HG03159 (cell line): Measurements from ENCODE around the gene PALLD.
A peak's percentile ranks its signal among the peaks of the same experiment; 100 is the strongest.
"Not testable (repeated sequence)": the region's sequence is repeated elsewhere in the genome, so short reads cannot be mapped to it uniquely, and the experiment has no call there.

Experiments
- ATAC-seq: cut with Tn5 transposase; IDR thresholded peaks from one replicate; pipeline ENCODE4 v1.9.1; 2021; ENCODE audit warnings: mild to moderate bottlenecking, moderate library complexity; ENCODE audit not compliant: unreplicated experiment

The PALLD gene

DNA sequence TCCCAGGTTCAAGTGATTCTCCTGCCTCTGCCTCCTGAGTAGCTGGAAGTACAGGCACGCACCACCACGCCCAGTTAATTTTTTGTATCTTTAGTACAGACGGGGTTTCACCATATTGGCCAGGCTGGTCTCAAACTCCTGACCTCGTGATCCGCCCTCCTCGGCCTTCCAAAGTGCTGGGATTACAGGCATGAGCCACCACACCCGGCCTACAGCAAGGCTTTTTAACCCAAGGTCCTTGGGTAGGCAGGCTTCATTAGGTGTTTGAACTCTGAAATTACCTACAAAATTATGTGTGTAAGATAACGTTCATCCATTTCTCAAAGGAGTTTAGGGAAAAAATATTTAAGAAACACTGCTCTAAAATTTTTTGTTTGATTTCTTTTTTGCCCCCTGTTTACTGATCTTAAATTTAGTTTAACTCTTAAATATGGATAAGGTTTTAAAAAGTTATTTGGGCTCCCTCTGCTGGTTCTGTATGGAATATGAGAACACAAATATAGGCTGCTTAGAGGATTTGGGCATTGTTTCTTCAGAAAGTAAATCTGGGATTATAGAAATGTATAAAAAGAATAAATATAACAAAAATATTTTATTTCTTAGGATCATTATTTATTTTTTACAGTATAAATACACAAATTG is 420.4 kb downstream of the PALLD start:
- no peak for ATAC-seq

DNA sequence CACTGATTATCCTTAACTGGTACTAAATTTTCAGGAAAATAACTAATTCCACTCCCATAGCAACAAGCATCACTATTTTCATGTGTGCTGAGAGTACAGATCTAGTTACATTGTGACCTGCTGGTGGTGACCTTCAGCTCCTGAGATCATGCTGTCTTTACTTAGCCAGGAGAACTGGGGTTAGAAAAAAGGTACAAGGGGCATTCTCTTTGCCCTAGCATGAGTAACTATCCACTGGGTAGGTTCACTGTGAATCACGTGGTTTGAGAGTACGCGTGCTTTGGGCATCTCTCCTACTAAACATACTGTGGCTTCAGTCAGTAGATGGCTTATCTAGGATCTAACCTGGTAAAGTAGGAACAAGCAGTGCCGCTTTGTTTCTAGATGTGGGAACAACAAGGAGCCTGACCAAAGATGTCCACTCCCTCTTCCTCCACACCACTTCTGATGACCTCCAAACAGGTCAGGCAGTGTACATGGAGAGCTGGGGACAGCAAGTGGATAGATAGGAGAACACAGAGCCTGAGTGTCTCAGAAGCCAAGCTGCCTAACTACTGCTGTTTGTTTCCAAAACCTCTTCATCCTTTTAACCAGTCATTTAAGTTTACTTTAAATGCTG is 423.0 kb downstream of the PALLD start:
- no peak for ATAC-seq

DNA sequence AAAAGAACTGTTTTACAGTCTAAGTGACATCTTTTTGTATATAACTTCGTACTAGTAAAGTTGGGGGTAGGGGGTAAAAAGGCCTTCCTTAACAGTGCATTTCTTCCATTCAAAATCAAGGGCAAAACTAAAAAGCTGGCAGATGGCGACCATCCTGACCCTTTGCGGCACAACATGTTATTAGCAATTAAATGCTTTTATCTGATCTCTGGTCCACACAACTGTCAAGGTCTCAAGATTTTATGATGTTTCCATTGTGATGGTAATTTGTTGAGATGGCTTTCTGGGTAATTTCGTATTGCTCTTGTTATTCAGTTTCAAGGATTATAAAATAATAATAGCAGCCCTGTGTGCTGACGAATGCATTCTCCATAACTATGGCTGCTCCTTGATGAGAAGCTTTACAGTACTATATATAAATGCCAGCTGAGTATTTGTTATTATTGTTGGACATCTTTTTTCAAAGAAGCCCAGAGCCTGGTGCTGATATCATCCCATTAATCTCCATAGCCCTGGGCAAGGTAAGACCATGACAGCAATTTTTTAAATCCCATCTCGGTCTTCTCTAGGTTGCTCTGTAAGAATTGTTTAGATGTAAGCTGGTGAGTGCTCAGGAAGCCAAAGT is 423.7 kb downstream of the PALLD start:
- no peak for ATAC-seq

DNA sequence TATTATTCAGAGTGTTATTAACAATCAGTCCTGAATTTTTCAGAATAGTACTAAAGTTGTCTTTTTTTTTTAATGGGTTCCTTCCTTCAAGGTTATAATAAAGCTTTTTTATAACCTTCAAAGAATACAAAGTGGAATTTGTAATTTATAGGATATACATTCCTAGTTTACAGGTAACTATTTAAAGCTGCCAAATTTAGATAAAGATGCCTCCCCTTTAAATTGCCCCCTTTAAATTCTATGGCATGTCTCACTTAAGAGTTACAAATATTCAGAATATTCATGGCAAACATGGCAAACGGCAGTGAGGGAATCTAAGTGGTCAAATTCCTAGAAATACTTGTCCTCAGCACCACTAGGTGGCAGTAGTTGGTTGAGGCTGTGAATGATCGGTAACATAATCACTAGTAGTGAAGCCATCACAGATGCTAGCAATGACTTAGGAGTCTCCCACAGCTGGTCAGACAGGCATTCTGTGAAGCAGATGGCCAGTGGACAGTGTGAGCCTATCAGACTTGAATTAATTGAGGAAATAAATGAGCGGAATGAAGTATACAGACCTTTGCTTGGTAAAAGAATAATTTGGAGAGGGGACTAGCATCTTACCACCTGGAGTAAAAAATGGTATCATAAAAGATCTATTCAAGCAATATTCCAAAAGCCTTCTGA is 426.8 kb downstream of the PALLD start:
- peak; percentile 62 for ATAC-seq

DNA sequence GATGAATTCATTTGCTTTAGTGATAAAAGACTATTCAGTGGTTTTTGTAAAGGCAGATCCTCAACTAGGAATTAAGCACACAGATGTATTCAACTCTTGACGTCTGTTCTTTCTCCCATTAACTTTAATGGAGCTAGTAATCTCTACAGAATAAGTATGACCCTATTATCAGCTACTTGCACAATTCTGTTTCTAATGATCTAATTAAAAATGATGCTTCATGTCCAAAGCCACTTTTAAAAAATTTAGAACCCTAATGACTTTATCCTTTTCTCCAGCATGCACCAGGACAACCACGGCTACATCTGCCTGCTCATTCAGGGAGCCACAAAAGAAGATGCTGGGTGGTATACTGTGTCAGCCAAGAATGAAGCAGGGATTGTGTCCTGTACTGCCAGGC is 427.8 kb downstream of the PALLD start:
- no peak for ATAC-seq

DNA sequence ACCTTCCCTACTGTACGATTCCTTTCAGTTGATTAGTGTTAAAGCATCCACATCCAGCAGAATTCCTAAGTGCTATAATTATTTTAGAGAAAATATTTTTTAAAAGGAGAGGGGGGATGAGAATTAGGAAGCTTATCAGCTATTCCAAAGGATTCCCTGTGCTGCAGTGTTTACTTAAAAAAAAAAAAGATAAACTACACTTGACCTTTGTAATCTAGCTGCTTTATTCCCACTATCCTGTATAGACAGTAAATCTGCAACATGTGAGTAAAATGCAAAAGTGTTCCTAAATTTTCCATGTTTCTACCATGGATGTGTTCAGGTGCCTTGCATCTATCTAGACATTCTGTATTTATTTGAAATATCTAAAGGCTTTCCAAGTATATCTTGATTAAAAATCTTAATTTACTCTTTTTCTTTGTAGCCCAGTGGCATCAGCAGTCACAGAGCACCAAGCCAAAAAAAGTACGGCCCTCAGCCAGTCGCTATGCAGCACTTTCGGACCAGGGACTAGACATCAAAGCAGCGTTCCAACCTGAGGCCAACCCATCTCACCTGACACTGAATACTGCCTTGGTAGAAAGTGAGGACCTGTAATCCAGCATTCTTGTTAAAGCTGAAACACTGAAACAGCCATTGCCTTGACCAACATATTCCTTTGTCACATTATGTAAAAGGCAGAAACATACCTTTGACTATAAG is 429.1 kb downstream of the PALLD start:
- no peak for ATAC-seq

DNA sequence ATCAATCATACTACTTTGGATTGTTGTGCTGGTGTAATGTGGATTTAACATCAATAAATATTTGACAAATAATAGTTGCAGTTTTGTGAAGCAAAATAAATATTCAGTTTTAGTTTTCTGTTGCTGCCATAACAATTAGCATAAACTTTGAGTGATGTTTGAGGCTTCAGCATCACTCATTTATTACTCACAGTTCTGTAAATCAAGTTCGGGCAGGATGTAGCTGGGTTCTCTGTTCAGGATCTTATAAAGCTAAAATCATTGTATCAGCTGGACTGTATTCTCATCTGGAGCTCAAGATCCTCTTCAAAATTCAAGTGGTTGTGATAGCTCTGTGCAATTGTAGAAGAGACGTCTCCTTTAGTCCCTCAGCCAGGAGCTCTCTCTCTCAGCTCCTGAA is 431.5 kb downstream of the PALLD start:
- no peak for ATAC-seq

DNA sequence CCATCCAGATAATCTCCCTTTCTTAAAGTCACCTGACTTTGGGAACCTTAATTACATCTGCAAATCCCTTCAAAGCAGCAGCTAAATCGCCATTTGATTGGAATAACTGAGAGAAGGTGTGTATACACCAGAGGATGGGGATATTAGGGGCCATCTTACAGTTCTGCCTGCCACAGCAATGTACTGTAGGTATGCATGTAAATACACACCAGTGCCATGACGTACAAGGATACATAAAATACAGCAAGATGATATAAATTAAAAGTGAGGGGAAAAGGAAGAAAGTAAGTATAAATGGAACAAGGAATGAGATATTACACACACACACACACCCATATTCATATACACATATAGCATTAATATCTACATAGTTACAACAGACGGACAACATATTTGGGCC is 432.0 kb downstream of the PALLD start:
- no peak for ATAC-seq

DNA sequence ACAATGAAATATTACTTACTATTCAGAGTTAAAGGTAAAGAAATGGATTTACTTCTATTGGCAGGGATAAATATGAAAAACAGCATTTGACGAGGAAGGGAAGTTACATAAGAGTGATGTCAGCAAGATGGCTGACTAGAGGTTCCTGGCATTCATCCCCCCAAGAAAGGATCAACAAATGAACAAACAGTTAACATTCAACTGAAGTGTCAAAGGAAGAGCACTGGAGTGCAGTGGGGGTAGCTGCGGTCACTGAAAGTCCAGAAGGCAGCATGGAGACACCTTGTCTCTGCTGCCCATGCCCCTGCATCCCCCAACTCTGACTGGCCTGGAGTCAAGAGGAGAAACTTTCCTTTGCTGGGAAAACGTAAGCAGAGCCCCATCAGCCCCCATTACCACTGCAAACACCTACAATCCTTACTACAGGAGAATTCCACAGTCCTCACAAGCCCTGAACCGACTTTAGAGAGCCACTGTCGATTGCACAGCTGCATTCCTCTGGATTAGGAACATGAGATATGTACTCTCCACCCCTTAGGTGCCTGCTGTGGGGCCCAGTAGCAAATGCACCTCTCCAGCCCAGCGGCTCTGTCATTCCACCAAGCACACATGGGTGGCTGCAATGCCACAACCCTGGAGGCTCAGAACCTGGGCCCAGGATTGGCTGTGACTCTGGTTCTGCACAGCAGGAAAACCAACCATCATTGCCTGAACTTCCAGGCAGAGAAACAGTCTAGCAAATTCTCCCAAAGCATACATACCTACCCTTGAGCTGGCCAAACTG is 433.8 kb downstream of the PALLD start:
- no peak for ATAC-seq

DNA sequence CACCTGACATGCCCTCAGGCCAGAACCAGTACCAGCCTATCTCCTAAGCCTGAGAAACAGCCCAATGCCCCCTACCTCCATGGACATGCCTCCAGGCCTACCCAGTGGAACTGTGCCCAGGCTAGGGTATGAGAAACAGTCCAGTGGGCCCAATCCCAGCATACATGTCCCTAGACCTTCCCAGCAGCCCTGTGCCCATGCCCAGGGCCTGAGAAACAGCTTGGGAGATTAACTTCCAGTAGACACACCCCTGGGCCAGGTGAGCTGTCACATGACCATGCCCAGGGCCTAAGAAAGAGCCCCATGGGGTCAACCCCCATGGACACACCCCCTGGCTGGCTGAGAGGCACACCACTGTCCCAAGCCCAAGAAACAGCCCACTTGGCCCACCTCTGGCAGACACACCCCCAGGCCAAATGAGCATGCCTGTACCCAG is 434.4 kb downstream of the PALLD start:
- ATAC-seq = no peak

DNA sequence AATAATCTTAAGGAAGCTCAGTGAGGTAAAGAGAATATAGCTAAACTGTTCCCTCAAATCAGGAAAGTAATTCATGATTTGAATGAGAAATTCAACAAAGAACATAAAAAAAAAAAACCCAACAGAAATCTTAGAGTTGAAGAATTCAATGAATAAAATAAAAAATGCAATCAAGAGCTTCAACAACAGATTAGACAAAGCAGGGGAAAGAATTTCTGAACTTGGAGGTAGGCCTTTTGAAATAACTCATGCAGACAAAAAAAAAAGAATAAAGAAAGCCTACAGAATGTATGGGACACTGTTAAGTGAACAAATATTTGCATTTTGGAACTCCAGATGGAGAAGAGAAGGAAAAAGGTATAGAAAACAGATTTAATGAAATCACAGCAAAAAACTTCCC is 435.3 kb downstream of the PALLD start:
- no peak for ATAC-seq

DNA sequence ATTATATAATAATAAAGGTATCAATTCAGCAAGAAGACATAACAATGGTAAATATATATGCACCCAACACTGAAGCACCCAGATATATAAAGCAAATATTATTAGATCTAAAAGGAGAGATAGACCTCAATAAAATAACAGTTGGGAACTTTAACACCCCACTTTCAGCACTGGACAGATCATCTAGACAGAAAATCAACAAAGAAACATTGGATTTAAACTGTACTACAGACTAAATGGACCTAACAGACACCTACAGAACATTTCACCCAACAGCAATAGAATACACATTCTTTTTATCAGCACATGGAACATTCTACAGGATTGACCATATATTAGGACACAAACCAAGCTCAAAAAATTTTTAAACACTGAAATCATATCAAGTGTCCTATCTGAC is 436.6 kb downstream of the PALLD start:
- ATAC-seq = no peak

DNA sequence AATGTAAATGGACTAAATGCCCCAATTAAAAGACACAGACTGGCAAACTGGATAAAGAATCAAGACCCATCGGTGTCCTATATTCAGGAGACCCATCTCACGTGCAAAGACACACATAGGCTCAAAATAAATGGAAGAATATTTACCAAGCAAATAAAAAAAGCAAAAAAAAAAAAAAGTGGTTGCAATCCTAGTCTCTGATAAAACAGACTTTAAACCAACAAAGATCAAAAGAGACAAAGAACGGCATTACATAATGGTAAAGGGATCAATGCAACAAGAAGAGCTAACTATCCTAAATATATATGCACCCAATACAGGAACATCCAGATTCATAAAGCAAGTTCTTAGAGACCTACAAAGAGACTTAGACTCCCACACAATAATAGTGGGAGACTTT is 440.6 kb downstream of the PALLD start:
- not testable (repeated sequence) for ATAC-seq

DNA sequence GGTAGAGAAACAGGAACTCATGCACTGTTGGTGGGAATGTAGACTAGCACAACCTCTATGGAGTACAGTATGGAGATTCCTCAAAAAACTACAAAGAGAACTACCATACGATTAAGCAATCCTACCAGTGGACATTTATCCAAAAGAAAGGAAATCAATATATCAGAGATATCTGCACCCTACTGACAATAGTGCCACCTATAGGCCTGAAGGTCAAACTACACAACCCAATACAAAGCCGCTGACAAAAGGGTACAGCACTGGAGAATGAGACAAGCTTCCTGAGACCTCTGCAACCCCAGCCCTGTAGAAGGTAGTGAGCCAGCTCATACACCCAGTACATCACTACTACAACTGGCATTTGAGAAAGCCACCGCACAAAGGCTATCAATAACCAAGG is 446.1 kb downstream of the PALLD start:
- ATAC-seq = no peak

DNA sequence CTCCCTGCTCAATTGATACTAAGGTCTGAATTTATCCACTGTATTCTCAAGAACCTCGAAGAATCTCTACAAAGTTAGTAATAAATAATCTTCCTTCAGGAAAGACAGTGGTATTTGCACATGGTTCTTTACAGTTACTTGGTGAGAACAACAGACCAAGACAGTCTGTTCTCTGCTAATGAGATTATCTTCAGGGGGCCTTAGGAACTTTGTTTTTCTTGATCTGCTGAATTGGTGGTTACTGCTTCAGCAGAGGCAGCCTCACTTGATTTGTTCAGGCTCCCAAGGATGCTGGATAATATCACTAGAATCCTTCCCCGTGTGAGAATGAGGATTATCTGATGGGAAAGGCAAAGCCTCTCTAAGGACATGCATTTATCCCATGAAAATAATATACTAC is 448.4 kb downstream of the PALLD start:
- no peak for ATAC-seq

DNA sequence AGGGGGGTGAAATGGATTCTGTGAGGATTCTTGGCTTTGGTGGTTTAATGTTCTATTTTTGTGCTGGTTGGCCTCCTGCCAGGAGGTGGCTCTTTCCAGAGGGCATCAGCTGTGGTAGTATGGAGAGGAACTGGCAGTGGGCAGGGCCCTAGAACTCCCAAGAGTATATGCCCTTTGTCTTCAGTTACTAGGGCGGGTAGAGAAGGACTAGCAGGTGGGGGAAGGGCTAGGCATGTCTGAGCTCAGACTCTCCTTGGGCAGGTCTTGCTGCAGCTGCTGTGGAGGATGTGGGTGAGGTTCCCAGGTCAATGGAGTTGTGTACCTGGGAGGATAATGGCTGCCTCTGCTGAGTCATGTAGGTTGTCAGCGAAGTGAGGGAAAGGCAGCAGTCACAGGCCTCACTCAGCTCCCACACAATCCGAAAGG is 456.0 kb downstream of the PALLD start:
- ATAC-seq = not testable (repeated sequence)

DNA sequence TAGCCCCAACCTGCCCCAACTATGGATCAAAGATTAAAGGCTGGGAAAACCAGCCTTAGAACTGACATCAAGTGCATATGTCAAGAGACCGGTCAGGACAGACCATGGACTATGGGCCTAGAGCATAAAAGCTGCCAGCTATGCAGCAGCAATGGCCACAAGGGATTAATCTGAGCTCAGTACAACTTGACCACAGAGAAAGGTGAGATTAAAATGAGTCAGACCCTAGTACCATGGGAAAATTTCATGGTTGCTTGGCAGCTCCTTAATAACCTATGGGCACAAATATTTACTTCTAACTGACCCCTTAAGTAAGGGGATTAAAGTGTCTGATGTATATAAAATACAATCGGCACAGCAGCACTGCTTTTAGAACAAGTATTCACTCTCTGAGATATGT is 458.8 kb downstream of the PALLD start:
- no peak for ATAC-seq

DNA sequence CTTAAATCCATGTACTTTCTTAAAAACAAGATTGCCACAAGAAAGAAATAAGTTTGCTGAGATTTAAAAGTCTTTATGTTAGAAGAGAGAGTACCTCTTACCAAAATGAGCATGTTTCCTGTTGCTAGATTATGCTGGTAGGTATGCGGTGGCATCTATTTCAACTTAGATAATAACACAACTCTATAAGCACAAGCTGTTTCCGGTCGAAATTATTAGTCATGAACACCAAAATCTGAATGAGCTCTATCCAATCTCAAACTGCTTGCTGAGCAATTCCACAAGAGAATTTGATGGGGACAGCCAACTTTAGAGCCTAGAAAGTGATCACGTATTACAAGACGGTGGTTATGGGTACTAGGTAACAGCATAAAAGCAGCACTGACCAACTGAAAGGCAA is 463.9 kb downstream of the PALLD start:
- no peak for ATAC-seq

DNA sequence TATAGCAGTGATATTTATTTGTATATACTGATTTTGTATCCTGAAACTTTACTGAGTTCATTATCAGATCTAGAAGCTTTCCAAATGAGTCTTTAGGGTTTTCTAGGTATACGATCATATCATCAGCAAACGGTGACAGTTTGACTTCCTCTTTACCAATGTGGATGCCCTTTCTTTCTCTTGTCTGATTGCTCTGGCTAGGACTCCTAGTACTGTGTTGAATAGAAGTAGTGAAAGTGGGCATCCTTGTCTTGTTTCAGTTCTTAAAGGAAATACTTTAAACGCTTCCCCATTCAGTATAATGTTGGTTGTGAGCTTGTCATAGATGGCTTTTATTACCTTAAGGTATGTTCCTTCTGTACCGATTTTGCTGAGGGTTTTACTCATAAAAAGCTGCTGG is 475.7 kb downstream of the PALLD start:
- no peak for ATAC-seq
